ENCODE data around the gene SLC6A3. TPM values are rescaled to one million over a fixed set of nuclear protein-coding genes. Genes with fewer than 3 reads are reported as not detected.

SLC6A3 gene
- total and polyA plus RNA-seq, 9 of the 15 experiments (the other 6 are each of a cell fraction or from before 2014, with no cell fraction given), result not detected

GRCh38 chr5:1410156-1411014 lies 34.9 kb downstream of the SLC6A3 start:
- ATAC-seq (no peak), FAIRE-seq (no peak), DNase-seq (ENCODE audit: extremely low read depth in 1 of 4, low spot score in 3 of 4) (no peak)
- intact Hi-C loops (cut with micrococcal nuclease) (no loop called here), in situ Hi-C loops (cut with MboI) (no loop called here)
- peaks cover 0 to 25% of the 10 kb centered on the region in 2 experiments; a peak in 1 of 5 replicates for H3K4me1 ChIP-seq (replicated peaks in 1 of 2; ENCODE audit: control insufficient read depth in 2 of 2, insufficient read depth in 2 of 2, low read length in 2 of 2)
- TF ChIP-seq ZNF696 (CRISPR knock-in tag; conservative IDR thresholded peaks at IDR 0.05), result no peak
- no peak for TF ChIP-seq HNRNPL (IDR thresholded peaks at IDR 0.05; ENCODE audit: low read depth, low read length)
- no peak for TF ChIP-seq ZFPM2 (CRISPR knock-in tag; IDR thresholded peaks at IDR 0.05)
- TF ChIP-seq KAT2B (IDR thresholded peaks at IDR 0.05; ENCODE audit: low read depth, low read length), result no peak
- TF ChIP-seq MCM7 (IDR thresholded peaks at IDR 0.05), result no peak
- TF ChIP-seq SMC3 (conservative IDR thresholded peaks at IDR 0.05; ENCODE audit: insufficient read depth, low read depth, low read length), result no peak
- TF ChIP-seq CC2D1A (IDR thresholded peaks at IDR 0.05), result no peak
- TF ChIP-seq ZBTB49 (CRISPR knock-in tag; IDR thresholded peaks at IDR 0.05; ENCODE audit: borderline replicate concordance), result no peak
- no peak for TF ChIP-seq SIRT6 (IDR thresholded peaks at IDR 0.05; ENCODE audit: low read depth, low read length)
- TF ChIP-seq ZKSCAN1 (IDR thresholded peaks at IDR 0.05; ENCODE audit: low read depth, low read length), result no peak
- TF ChIP-seq IRF1 (CRISPR knock-in tag; IDR thresholded peaks at IDR 0.05; ENCODE audit: borderline replicate concordance), result no peak
- no peak for TF ChIP-seq GABPB2 (CRISPR knock-in tag; conservative IDR thresholded peaks at IDR 0.05)
- no peak for TF ChIP-seq ZNF384 (IDR thresholded peaks at IDR 0.05; ENCODE audit: low read depth, low read length)
- TF ChIP-seq CHD4 (IDR thresholded peaks at IDR 0.05; ENCODE audit: insufficient read depth, insufficient replicate concordance, low read depth, low read length, poor library complexity, severe bottlenecking), result no peak
- H3K9ac ChIP-seq (ENCODE audit: insufficient read depth in 1 of 2, low read depth in 2 of 2, low read length in 2 of 2), result no peak overlapping the region
- BruUV-seq (replicated peaks), result no TSS peak
- H3K9me1 ChIP-seq (ENCODE audit: control insufficient read depth, insufficient read depth, low read length), result peaks cover 4% of the 10 kb centered on the region
- ChIA-PET POLR2A (interaction anchor here (0.7 to 0.9 kb wide), 2 partner anchors 8 to 50 kb away, joined by 3 to 6 read pairs; no protein-coding TSS in a partner anchor), CTCF (ENCODE audit: low intra/inter-chr PET ratio) (no interaction called here)
- no peaks in the 10 kb centered on the region for H3K79me2 ChIP-seq (ENCODE audit: control insufficient read depth, insufficient read depth, low read length)
- H3K4me2 ChIP-seq (ENCODE audit: insufficient read depth, low read length), result no peak overlapping the region
- H2AFZ ChIP-seq (ENCODE audit: low read depth, low read length), result no peak overlapping the region
- H4K20me1 ChIP-seq (replicated peaks; ENCODE audit: control insufficient read depth, insufficient read depth, low read length), result peaks cover 45% of the 10 kb centered on the region
- WGBS (ENCODE audit: insufficient coverage, low coverage, missing lambda C conversion rate), result 2% methylated on average over 21 of the region's 21 CpGs
- H3K9me3 ChIP-seq (replicated peaks; ENCODE audit: control insufficient read depth, insufficient read depth, low read depth, low read length), result no peaks in the 10 kb centered on the region
- no peak overlapping the region for H3K4me3 ChIP-seq
- no peaks in the 10 kb centered on the region for H3K36me3 ChIP-seq (ENCODE audit: control insufficient read depth, insufficient read depth, low read length)
- H3K27me3 ChIP-seq (ENCODE audit: control insufficient read depth in 2 of 2, insufficient read depth in 2 of 2, low read length in 2 of 2), result peaks cover 62 to 93% of the 10 kb centered on the region in 2 experiments
- no peak overlapping the region for H3K27ac ChIP-seq (ENCODE audit: extremely low read depth, low read depth, low read length)
